GM19023 (cell line): Measurements from ENCODE around the gene IKBKE.
"Not testable (repeated sequence)": the region's sequence is repeated elsewhere in the genome, so short reads cannot be mapped to it uniquely, and the experiment has no call there.

Experiments
- ATAC-seq: cut with Tn5 transposase; IDR thresholded peaks from one replicate; pipeline ENCODE4 v1.9.1; 2021; ENCODE audit warnings: mild to moderate bottlenecking, moderate library complexity; ENCODE audit not compliant: unreplicated experiment

The IKBKE gene

DNA sequence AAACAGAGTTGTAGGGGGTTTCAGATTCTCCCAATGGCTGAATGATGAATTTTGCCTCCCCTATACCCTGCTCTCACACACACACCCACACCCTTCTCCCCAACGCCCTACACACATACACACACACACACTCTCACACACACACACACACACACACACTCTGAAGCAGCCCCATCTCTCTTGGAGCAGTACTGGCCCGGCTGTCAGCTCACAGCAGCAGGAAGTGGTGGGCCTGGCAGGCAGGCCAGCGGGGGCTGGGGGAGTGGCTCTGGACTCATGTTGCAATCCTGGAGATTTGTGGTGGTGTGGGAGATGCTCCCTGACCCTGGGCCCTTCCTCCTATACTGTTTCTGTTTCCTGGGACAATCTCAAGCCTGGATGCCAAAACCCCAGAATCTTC is 2.2 kb downstream of the IKBKE start:
- no peak for ATAC-seq

DNA sequence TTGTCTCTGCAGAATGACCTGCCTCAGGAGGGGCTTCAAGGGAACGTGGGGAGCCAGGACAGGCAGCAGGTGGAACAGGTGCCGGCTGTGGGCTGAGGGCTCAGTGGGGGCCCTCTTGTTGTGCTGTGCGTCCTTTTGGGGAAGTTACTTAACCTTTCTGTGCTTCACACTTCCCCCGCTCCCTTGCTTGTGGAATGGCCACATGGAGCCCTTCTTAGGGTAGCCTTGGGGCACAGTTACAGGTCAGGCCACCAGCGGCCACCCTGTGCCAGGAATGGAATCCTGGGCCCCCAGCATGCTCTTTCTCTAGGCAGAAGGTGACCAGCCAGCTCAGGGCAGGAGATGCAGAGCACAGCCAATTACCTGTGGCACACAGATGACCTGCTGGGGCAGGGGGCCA is 2.6 kb downstream of the IKBKE start:
- ATAC-seq: no peak

DNA sequence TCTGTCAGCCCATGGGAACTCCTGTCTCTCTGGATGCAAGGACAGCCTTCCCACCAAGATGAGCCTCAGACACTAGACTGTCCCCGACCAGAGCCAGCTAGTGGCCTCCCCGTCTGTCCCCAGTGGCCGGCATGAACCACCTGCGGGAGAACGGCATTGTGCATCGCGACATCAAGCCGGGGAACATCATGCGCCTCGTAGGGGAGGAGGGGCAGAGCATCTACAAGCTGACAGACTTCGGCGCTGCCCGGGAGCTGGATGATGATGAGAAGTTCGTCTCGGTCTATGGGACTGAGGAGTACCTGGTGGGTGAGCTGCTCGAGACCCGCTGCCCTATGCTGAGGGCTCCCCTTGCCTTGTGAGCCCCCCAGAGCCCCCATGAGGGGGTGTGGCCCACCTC is 5.8 kb downstream of the IKBKE start:
- no peak for ATAC-seq

DNA sequence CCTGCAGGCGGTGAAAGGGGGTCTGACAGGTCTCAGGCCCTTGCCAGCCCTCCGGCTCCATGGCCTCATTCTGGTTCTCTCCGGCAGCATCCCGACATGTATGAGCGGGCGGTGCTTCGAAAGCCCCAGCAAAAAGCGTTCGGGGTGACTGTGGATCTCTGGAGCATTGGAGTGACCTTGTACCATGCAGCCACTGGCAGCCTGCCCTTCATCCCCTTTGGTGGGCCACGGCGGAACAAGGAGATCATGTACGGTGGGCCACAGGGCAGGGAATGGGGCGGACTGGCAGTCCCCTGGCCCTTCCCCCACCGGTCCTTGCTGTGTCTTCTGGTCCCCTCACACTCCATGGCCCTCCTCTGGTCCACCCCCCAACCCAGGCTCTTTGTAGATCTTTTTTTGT is 6.3 kb downstream of the IKBKE start:
- no peak for ATAC-seq

DNA sequence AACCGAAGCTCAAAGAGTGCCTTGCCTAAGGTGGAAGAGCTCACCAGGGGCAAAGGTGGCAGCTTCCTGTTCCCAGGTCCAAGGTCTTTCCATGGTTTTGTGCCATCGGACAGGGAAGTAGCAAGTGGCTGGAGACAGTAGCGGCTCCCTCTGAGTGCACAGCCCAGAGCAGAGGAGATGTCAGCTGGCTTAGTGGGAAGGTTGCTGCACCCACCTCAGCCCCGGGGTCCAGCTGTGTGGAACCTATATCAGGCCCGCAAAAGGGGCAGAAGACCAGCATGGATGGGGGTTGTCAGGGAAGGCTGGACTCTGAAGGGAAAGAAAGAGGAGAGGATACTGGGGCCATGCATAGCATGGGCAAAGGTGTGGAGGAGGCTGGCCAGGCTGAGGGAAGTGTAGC is 6.8 kb downstream of the IKBKE start:
- no peak for ATAC-seq

DNA sequence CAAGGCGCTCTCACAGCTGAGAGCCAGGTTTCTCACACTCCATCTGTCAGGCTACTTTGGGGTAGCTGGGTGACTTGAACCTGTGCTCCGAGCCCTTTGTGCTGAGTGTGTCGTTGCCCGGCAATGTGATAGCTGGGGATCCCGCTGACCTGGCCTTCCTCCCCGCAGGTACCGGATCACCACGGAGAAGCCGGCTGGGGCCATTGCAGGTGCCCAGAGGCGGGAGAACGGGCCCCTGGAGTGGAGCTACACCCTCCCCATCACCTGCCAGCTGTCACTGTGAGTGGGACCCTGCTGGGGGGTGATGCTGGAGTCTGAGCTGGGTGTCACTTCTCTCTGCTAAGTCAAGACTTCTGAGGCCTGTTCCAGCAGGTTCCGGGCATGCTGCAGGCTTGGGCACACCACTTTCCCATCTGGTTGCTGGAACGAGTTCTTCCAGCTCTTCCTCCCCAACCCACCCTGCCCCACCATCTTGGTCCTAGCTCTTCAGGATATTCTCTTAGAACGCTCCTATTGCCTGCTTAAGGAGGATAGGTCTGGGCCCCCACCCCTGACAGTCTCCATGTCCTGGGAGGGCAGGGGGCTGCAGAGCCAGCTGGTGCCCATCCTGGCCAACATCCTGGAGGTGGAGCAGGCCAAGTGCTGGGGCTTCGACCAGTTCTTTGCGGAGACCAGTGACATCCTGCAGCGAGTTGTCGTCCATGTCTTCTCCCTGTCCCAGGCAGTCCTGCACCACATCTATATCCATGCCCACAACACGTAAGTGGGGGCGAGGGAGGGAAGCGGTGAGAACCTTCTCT is 7.5 kb downstream of the IKBKE start:
- ATAC-seq: no peak

DNA sequence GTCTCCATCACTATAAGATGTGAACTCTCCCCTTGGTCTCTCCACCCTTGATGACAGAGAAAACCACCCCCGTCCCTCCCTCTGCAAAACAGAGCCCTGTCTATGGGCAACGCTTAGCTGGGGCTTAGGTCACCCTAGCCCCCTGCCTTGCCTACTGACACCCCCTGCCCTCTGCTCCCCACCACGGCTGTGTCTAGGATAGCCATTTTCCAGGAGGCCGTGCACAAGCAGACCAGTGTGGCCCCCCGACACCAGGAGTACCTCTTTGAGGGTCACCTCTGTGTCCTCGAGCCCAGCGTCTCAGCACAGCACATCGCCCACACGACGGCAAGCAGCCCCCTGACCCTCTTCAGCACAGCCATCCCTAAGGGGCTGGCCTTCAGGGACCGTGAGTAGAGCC is 8.5 kb downstream of the IKBKE start:
- no peak for ATAC-seq

DNA sequence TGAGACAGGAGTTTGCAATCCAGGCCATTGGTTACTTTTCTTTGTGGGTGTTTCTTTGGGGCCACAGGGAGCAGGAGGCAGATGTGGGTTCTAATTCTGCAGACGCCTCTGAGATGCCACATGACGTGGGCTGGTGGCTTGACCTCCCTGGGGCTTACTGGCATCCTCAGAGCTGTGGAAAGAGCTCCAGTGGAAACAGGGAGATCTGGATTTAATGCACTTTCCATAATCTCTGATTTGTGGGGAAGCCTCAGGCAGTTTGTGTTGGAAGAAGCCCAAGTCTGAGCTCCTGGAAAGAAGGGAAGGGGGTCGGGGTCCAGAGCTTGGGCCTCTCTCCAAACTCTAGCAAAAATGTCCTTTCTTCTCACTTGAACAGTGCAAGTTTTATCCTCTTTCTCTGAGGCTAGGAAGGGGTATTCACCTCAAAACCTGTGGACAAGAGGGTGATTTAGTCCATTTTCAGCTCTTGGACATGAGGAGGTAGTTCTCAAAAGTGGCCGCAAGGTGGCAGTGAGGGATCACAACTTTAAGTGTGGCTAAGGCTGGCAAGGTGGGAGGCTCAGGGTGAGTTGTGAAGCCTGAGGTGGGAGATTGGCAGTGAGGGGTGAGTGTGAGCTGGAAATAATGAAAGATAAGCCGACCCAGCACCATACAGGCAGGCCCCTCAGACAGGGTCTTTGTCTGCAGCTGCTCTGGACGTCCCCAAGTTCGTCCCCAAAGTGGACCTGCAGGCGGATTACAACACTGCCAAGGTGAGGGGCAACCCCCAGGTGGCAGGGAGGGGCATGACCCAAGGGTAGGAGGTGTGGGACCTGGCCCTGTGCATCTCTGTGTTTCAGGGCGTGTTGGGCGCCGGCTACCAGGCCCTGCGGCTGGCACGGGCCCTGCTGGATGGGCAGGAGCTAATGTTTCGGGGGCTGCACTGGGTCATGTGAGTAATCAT is 9.2 kb downstream of the IKBKE start:
- ATAC-seq: no peak

DNA sequence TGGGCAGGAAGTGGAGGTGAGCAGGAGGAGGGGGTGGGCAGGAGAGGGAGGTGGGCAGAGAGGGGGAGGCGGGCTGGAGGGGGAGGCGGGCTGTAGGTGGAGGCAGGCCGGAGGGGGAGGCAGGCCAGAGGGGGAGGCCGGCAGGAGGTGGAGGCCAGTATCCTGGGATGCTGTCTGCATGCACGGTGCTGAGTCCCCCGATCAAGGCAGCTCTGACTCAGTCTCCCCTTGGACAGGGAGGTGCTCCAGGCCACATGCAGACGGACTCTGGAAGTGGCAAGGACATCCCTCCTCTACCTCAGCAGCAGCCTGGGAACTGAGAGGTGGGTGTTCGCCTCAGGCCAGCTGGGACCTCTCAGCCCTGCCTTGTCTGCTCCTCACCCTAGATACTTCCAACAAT is 9.9 kb downstream of the IKBKE start:
- no peak for ATAC-seq

DNA sequence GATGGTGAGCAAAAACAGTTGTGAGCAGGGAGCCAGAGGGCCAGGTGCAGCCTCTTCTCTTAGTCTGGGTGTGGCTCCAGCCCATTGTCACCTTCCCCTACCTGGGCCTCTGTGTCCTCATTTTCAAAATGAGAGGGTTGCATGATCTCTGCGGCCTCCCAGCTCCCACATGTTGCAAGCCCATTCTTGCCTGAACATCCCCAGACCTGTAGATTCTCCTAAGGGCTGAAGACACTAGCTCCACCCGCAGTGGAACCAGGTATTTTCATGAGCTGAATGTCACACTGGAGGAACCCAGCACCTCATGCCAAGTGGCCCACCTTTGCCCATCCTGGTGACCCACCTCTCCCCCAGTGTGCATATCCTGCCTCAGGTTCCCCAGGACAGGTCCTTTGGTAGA is 12.3 kb downstream of the IKBKE start:
- no peak for ATAC-seq

DNA sequence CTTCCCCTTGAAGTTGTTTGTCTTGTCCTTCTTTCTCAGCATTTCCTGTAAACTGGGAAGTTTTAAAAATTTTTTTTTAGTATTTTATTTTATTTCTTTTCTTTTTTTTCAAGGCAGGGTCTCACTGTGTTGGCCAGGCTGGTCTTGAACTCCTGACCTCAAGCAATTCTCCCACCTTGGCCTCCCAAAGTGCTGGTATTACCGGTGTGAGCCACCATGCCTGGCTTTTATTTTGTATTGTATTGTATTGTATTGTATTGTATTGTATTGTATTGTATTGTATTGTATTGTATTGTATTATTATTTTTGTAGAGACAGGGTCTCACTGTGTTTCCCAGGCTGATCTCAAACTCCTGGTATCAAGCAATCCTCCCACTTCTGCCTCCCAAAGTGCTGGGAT is 13.6 kb downstream of the IKBKE start:
- ATAC-seq: not testable (repeated sequence)

DNA sequence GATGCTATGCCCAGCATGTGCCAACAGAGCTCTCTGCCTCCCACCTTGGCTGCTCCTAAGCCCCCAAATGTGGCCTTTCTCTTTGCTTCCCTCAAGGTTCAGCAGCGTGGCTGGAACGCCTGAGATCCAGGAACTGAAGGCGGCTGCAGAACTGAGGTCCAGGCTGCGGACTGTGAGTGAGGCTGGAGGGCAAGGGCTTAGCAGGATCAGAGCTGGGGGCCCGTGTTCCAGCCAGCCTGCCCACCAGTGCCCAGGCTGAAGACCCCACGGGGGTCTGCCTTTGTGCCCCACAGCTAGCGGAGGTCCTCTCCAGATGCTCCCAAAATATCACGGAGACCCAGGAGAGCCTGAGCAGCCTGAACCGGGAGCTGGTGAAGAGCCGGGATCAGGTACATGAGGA is 14.6 kb downstream of the IKBKE start:
- ATAC-seq: no peak

DNA sequence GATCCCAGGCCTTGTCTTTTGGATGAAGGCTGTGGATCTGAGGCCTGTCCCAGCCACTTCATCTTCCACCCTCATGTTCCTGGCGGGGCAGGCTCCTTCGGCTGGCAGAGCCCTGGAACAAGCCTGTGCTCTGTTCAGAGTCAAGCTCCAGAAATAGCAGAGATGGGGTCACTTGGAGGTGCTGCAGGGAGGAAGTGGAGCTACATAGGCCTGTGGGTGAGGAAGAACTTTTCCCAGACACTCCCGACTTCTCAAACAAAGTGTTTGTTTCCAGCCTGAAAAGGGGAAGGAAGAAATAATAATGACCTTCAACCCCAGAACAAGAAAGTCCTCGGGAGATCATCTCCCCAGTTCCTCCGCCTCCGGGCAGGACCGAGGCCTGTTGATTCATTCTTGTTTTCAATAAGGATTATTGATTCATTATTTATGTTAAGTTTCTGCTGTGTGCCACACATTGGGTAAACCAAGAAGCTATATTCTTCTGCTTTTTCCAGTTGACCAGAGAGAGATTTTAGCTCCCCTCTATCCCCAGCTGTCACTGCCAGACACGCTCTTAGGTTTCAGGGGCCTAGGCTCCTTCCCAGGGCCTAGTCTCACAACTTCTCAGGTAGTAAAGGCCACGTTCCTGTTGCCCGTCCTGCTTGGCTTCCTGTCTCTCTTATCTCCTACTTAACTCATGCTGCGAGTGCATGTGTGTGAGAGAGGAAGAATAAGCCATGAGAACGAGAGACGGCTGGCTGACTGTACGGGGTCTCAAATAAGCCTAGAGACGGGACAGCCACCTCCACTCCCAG is 16.9 kb downstream of the IKBKE start:
- ATAC-seq: no peak

DNA sequence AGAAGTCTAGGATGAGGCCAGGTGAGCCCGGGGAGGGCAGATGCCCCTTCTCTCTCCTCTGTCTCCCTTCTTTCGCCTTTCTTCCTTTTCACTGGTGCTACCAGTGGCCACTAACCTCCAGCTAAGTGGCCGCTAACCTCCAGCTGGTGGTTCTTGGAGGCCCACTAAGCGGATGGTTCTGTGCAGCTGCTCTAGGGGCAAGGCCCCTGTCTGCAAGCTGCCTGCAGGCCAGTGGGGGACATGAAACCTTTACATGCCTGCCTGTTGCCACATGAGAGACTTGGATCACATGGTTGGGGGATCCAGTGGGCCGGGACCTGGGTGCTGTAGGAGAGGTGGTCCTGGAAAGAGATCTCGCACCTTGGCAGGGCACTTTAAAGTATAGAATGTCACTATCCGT is 17.7 kb downstream of the IKBKE start:
- ATAC-seq: no peak

DNA sequence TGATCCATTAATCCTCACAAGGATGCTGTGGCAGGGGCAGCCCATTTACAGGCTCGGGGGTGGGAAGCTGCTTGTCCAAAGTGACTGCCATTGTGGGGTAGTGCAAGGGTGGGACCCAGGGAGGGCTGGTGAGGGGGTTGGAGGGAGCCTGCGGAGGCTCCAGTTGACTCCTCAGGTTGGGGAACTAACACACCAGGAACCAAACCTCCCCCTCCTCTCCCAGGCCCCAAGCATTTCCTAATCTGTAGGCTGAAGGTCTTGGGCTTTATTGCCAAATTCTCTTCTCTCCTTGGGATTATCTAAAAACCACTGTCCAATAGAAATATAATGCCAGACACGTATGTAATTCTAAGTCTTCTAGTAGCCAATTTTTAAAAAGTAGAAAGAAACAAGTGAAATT is 18.2 kb downstream of the IKBKE start:
- ATAC-seq: no peak

DNA sequence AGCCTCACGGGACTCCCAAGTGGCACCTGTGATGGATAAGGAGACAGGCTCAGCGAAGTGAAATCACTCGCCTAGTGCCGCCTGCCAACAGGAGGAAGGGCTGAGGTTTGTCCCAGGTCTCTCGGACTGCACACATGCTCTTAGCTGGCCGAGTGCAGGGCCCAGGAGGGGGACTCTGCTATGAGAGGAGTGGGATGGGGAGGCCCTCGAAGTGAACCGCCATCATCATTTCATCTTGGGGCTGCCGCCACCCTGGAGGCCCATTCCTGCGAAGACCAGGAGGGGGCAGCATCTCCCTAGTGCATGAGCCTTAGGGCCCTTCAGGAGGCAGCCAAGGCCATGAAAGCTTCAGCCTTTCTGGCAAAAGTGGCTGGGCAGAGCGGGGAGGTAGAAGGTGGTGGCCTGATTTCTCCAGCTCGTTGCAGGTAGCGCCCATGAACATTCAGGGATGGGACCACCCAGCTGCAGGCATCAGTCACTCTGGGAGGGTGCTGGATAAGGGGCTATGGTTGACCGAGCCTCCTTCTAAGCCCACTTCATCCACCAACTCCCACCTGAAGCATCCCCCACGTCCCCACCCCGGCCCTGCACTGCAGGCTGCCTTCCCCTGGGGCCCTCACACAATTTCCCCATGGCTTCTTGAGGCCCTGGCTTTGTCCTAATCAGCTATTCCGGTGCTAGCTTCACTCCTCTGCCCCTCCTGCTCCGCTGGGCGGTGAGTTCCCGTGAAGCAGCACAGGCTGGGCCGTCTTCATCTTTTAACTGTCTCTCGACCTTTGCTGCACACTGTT is 19.9 kb downstream of the IKBKE start:
- ATAC-seq: no peak

DNA sequence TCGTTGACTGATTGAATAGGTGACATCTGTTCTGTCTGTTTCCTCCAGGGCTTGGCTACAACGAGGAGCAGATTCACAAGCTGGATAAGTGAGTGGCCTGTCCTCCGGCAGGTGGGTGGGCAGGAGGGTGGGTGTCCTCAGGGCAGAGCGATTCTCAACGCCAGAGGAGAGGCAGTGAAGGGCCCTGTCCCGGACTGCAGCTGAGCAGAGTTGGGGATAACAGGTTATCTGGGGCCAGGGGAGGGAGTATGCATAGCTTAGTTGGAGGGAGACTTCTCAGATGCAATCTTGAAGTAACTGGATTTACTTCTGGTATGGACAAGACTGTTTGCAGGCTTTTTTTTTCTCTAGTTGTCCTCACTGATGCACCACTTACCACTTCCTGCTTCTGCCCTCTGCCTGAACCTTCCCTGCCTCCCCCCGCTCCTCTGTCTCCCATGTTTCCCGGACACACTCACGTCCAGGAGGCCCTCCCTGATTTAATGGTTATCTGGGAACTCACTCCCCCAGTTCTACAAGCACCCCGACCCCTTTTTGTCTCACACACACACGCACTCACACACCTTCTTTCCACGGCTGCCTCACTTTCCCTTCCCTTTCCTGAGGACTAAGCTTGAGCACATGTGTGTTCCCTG is 20.6 kb downstream of the IKBKE start:
- no peak for ATAC-seq

DNA sequence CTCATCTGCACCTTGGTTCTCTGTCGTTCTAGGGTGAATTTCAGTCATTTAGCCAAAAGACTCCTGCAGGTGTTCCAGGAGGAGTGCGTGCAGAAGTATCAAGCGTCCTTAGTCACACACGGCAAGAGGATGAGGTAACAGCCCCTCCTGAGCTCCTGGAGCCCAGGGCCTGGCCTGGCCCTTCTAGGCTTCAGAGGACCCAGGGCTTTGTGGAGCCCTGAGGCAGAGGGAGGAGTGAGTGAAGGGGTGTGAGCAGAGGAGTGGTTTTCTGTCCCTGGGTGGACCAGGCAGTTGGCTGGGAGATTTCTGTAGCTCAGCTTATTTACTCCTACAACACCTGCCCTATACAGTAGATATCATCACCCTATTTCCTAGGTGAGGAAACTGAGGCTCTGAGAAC is 21.3 kb downstream of the IKBKE start:
- ATAC-seq: no peak

DNA sequence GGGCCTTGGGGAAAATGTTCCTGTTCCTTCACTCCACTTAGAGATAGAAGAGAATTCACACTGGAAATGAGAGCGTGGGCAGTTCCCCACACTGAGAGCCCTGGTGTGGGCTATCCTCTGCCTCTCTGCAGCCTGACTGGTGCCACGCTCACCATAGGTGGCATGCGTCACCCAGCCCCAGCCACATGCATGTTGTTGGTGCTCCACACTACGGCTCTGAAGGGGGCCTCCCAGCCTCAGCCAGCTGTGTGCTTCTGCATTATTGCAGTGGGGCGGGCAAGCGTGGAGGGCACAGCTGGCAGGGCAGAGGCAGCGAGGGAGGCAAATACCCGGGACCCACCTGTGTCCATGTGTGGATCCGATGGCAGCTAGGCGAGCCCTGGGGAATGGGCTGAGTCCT is 22.3 kb downstream of the IKBKE start:
- ATAC-seq: no peak

DNA sequence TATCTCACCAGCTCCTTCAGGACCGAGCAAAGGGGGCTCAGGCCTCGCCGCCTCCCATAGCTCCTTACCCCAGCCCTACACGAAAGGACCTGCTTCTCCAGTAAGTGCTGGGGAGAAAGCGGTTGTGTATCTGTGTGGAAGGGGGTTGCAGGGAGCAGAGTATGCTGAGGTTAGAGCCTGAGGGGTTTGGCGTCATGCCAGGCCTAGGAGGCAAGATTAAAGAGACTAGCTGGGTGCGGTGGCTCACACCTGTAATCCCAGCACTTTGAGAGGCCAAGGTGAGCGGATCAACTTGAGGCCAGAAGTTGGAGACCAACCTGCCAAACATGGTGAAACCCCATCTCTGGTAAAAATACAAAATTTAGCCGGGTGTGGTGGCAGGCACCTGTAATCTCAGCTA is 23.0 kb downstream of the IKBKE start:
- no peak for ATAC-seq
